Calu3 (cell line): ENCODE results near the gene HIVEP3. TPM values are rescaled to one million over a fixed set of nuclear protein-coding genes. Genes with fewer than 3 reads are reported as not detected.
A peak's percentile ranks its signal among the peaks of the same experiment; 100 is the strongest.

ENCODE experiments used
- BruUV-seq: library from RNA; stranded (reverse); fragments of 400-500 nt; replicated peaks from 2 replicates; lab custom pipeline; 2021; lab: Mats Ljungman, UMichigan
- CTCF ChIA-PET: fragments of 300-600 bp; sonication (Branson Sonifier 250); formaldehyde crosslinking; loops from one replicate; lab custom pipeline; 2022; ENCODE audit warnings: antibody characterized with exemption; lab: Charles Lee
- DNase-seq: peaks from one replicate; pipeline ENCODE4 v3.0.0; 2022
- H3K27ac Mint-ChIP-seq: one replicate; pipeline ENCODE4 v1.8.0; 2022; ENCODE audit warnings: mixed read lengths; ENCODE audit not compliant: unreplicated experiment
- H3K27me3 Mint-ChIP-seq: one replicate; pipeline ENCODE4 v1.8.0; 2022; ENCODE audit warnings: mixed read lengths; ENCODE audit not compliant: unreplicated experiment
- H3K36me3 Mint-ChIP-seq: one replicate; pipeline ENCODE4 v1.8.0; 2022; ENCODE audit warnings: mild to moderate bottlenecking, moderate library complexity, mixed read lengths; ENCODE audit not compliant: insufficient read depth, unreplicated experiment
- H3K4me1 Mint-ChIP-seq: one replicate; pipeline ENCODE4 v1.8.0; 2022; ENCODE audit warnings: mild to moderate bottlenecking, low read depth, mixed read lengths; ENCODE audit not compliant: unreplicated experiment
- H3K4me3 Mint-ChIP-seq: one replicate; pipeline ENCODE4 v1.8.0; 2022; ENCODE audit warnings: mild to moderate bottlenecking, low read depth, moderate library complexity, mixed read lengths; ENCODE audit not compliant: unreplicated experiment
- H3K9me3 Mint-ChIP-seq: one replicate; pipeline ENCODE4 v1.8.0; 2022; ENCODE audit warnings: low read depth, mixed read lengths; ENCODE audit not compliant: unreplicated experiment
- CTCF ChIP-seq: fragments of 200-600 bp; IDR thresholded peaks from one replicate; pipeline ENCODE4 v1.8.0; 2022; ENCODE audit warnings: antibody characterized with exemption; ENCODE audit not compliant: unreplicated experiment
- intact Hi-C: fragments of 100-400 bp; cut with micrococcal nuclease; formaldehyde crosslinking; loops from one replicate; pipeline ENCODE4 v1.10.0; 2022; ENCODE audit not compliant: unreplicated experiment
- total RNA-seq: library from RNA; stranded (reverse); gene quantifications from 2 replicates; pipeline ENCODE4 v1.2.3, GENCODE V29; 2022

Gene HIVEP3
- total RNA-seq, 1 experiment from 2014 or later: 9.0 TPM

- no peak for DNase-seq
Observed at GRCh38 chr1:41890825-41891198, 27.9 kb downstream of the HIVEP3 start.

GRCh38 chr1:41889506-41890414 lies 29.0 kb downstream of the HIVEP3 start:
- H3K4me3 Mint-ChIP-seq: no peak overlapping the region
- CTCF ChIA-PET: interaction anchor here (0.8 kb wide), 1 partner anchor 13 kb away, joined by 4 read pairs; no protein-coding TSS in a partner anchor
- TF ChIP-seq CTCF: no peak
- H3K4me1 Mint-ChIP-seq: peaks cover 40% of the 10 kb centered on the region
- intact Hi-C loops: no loop called here
- no peak overlapping the region for H3K27ac Mint-ChIP-seq
- no TSS peak for BruUV-seq
- H3K27me3 Mint-ChIP-seq: no peaks in the 10 kb centered on the region
- H3K36me3 Mint-ChIP-seq: no peaks in the 10 kb centered on the region
- H3K9me3 Mint-ChIP-seq: no peaks in the 10 kb centered on the region
- no peak for DNase-seq

More at GRCh38 chr1:41890825-41891198, 27.9 kb downstream of the HIVEP3 start:
- Mint-ChIP-seq H3K27me3 (no peaks in the 10 kb centered on the region), H3K4me1 (peaks cover 48% of the 10 kb centered on the region), H3K9me3 (no peaks in the 10 kb centered on the region), H3K4me3 (peak overlapping the region; percentile 71), H3K27ac (peak overlapping the region; percentile 67), H3K36me3 (no peaks in the 10 kb centered on the region)
- no TSS peak for BruUV-seq
- no peak for TF ChIP-seq CTCF
- intact Hi-C loops: no loop called here
- CTCF ChIA-PET: interaction anchor here (0.8 kb wide), 1 partner anchor 12 kb away, joined by 4 read pairs; no protein-coding TSS in a partner anchor

- Mint-ChIP-seq H3K9me3 (no peaks in the 10 kb centered on the region), H3K4me3 (no peak overlapping the region), H3K27ac (no peak overlapping the region), H3K4me1 (peaks cover 31% of the 10 kb centered on the region), H3K36me3 (no peaks in the 10 kb centered on the region), H3K27me3 (no peaks in the 10 kb centered on the region)
- no peak for DNase-seq
- intact Hi-C loops: no loop called here
- no TSS peak for BruUV-seq
- no peak for TF ChIP-seq CTCF
- CTCF ChIA-PET: no interaction called here
Observed at GRCh38 chr1:41888756-41889155, 30.0 kb downstream of the HIVEP3 start.

GRCh38 chr1:41887365-41887764 lies 31.4 kb downstream of the HIVEP3 start:
- Mint-ChIP-seq H3K9me3 (no peaks in the 10 kb centered on the region), H3K4me1 (peaks cover 41% of the 10 kb centered on the region), H3K4me3 (no peak overlapping the region), H3K27ac (no peak overlapping the region), H3K27me3 (no peaks in the 10 kb centered on the region), H3K36me3 (no peaks in the 10 kb centered on the region)
- no TSS peak for BruUV-seq
- TF ChIP-seq CTCF: no peak
- CTCF ChIA-PET: interaction anchor here (0.7 kb wide), 1 partner anchor 487 kb away, joined by 3 read pairs; no protein-coding TSS in a partner anchor
- DNase-seq: no peak
- intact Hi-C loops: no loop called here
